H1 (cell line): ENCODE results near the gene BAG2.

Source experiments
- FOSL1 ChIP-seq: IDR thresholded peaks from 2 replicates; pipeline ENCODE4 v1.6.1; 2011; ENCODE audit warnings: mild to moderate bottlenecking, low read depth, low read length, moderate library complexity; ENCODE audit not compliant: insufficient read depth
- HDAC6 ChIP-seq: IDR thresholded peaks from one replicate; pipeline ENCODE4 v1.7.1; 2012; ENCODE audit warnings: low read depth, mild to moderate bottlenecking, inconsistent platforms, low read length, moderate library complexity
- NRF1 ChIP-seq: IDR thresholded peaks from 2 replicates; pipeline ENCODE4 v1.6.1; 2011; ENCODE audit warnings: mild to moderate bottlenecking, low read depth, low read length, improper control_type of control experiment
- POLR2A ChIP-seq, 2 experiments: IDR thresholded peaks; 1 replicate in 1 of 2; 2 replicates in 1 of 2; pipeline ENCODE4 v1.6.1; 2011; ENCODE audit warnings: low read depth in 2 of 2, low read length in 2 of 2, mild to moderate bottlenecking in 2 of 2; ENCODE audit errors: control extremely low read depth in 1 of 2
- TBP ChIP-seq: IDR thresholded peaks from 2 replicates; pipeline ENCODE4 v1.6.1; 2011; ENCODE audit warnings: low read depth, low read length, improper control_type of control experiment
- TCF12 ChIP-seq: IDR thresholded peaks from 2 replicates; pipeline ENCODE4 v1.6.1; 2011; ENCODE audit warnings: low read depth, mild to moderate bottlenecking, low read length
- USF2 ChIP-seq: IDR thresholded peaks from 2 replicates; pipeline ENCODE4 v1.6.1; 2011; ENCODE audit warnings: low read length, improper control_type of control experiment
- ZNF274 ChIP-seq: IDR thresholded peaks from 2 replicates; pipeline ENCODE4 v1.7.0; 2012; ENCODE audit warnings: low read length, borderline replicate concordance; ENCODE audit errors: extremely low read depth
- TF ChIP-seq, protein P1 (sequence below), 3 experiments: IDR thresholded peaks; 1 replicate in 2 of 3; 2 replicates in 1 of 3; pipeline versions ENCODE4 v1.5.1 to v1.6.1; 2011; ENCODE audit warnings: low read length in 3 of 3, mild to moderate bottlenecking in 3 of 3, inconsistent platforms in 2 of 3, low read depth in 1 of 3, moderate library complexity in 1 of 3; ENCODE audit not compliant: insufficient read depth in 1 of 3; ENCODE audit errors: control extremely low read depth in 1 of 3
- TF ChIP-seq, protein P2 (sequence below): fragments of 300-600 bp; sonication (generic); IDR thresholded peaks from 2 replicates; pipeline ENCODE4 v1.7.1; 2012; ENCODE audit warnings: low read length, moderate library complexity, mild to moderate bottlenecking, inconsistent platforms; ENCODE audit not compliant: insufficient replicate concordance

GRCh38 chr6:57217270-57217669 lies 45.1 kb downstream of the BAG2 start:
- no peak for TF ChIP-seq POLR2A (IDR thresholded peaks at IDR 0.05; ENCODE audit: control extremely low read depth in 1 of 2, low read depth in 2 of 2, low read length in 2 of 2)
- no peak for TF ChIP-seq TBP
- TF ChIP-seq ZNF274, result no peak
- TF ChIP-seq, protein P1, sequence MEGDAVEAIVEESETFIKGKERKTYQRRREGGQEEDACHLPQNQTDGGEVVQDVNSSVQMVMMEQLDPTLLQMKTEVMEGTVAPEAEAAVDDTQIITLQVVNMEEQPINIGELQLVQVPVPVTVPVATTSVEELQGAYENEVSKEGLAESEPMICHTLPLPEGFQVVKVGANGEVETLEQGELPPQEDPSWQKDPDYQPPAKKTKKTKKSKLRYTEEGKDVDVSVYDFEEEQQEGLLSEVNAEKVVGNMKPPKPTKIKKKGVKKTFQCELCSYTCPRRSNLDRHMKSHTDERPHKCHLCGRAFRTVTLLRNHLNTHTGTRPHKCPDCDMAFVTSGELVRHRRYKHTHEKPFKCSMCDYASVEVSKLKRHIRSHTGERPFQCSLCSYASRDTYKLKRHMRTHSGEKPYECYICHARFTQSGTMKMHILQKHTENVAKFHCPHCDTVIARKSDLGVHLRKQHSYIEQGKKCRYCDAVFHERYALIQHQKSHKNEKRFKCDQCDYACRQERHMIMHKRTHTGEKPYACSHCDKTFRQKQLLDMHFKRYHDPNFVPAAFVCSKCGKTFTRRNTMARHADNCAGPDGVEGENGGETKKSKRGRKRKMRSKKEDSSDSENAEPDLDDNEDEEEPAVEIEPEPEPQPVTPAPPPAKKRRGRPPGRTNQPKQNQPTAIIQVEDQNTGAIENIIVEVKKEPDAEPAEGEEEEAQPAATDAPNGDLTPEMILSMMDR (IDR thresholded peaks at IDR 0.05; ENCODE audit: control extremely low read depth in 1 of 3, insufficient read depth in 1 of 3, low read depth in 1 of 3, low read length in 3 of 3), result no peak
- TF ChIP-seq NRF1, result no peak
- TF ChIP-seq HDAC6, result no peak
- TF ChIP-seq, protein P2, sequence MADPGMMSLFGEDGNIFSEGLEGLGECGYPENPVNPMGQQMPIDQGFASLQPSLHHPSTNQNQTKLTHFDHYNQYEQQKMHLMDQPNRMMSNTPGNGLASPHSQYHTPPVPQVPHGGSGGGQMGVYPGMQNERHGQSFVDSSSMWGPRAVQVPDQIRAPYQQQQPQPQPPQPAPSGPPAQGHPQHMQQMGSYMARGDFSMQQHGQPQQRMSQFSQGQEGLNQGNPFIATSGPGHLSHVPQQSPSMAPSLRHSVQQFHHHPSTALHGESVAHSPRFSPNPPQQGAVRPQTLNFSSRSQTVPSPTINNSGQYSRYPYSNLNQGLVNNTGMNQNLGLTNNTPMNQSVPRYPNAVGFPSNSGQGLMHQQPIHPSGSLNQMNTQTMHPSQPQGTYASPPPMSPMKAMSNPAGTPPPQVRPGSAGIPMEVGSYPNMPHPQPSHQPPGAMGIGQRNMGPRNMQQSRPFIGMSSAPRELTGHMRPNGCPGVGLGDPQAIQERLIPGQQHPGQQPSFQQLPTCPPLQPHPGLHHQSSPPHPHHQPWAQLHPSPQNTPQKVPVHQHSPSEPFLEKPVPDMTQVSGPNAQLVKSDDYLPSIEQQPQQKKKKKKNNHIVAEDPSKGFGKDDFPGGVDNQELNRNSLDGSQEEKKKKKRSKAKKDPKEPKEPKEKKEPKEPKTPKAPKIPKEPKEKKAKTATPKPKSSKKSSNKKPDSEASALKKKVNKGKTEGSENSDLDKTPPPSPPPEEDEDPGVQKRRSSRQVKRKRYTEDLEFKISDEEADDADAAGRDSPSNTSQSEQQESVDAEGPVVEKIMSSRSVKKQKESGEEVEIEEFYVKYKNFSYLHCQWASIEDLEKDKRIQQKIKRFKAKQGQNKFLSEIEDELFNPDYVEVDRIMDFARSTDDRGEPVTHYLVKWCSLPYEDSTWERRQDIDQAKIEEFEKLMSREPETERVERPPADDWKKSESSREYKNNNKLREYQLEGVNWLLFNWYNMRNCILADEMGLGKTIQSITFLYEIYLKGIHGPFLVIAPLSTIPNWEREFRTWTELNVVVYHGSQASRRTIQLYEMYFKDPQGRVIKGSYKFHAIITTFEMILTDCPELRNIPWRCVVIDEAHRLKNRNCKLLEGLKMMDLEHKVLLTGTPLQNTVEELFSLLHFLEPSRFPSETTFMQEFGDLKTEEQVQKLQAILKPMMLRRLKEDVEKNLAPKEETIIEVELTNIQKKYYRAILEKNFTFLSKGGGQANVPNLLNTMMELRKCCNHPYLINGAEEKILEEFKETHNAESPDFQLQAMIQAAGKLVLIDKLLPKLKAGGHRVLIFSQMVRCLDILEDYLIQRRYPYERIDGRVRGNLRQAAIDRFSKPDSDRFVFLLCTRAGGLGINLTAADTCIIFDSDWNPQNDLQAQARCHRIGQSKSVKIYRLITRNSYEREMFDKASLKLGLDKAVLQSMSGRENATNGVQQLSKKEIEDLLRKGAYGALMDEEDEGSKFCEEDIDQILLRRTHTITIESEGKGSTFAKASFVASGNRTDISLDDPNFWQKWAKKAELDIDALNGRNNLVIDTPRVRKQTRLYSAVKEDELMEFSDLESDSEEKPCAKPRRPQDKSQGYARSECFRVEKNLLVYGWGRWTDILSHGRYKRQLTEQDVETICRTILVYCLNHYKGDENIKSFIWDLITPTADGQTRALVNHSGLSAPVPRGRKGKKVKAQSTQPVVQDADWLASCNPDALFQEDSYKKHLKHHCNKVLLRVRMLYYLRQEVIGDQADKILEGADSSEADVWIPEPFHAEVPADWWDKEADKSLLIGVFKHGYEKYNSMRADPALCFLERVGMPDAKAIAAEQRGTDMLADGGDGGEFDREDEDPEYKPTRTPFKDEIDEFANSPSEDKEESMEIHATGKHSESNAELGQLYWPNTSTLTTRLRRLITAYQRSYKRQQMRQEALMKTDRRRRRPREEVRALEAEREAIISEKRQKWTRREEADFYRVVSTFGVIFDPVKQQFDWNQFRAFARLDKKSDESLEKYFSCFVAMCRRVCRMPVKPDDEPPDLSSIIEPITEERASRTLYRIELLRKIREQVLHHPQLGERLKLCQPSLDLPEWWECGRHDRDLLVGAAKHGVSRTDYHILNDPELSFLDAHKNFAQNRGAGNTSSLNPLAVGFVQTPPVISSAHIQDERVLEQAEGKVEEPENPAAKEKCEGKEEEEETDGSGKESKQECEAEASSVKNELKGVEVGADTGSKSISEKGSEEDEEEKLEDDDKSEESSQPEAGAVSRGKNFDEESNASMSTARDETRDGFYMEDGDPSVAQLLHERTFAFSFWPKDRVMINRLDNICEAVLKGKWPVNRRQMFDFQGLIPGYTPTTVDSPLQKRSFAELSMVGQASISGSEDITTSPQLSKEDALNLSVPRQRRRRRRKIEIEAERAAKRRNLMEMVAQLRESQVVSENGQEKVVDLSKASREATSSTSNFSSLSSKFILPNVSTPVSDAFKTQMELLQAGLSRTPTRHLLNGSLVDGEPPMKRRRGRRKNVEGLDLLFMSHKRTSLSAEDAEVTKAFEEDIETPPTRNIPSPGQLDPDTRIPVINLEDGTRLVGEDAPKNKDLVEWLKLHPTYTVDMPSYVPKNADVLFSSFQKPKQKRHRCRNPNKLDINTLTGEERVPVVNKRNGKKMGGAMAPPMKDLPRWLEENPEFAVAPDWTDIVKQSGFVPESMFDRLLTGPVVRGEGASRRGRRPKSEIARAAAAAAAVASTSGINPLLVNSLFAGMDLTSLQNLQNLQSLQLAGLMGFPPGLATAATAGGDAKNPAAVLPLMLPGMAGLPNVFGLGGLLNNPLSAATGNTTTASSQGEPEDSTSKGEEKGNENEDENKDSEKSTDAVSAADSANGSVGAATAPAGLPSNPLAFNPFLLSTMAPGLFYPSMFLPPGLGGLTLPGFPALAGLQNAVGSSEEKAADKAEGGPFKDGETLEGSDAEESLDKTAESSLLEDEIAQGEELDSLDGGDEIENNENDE, result no peak
- TF ChIP-seq TCF12, result no peak
- no peak for TF ChIP-seq FOSL1
- TF ChIP-seq USF2, result no peak
